IgD-negative memory B cell (primary cell): ENCODE measurements around the gene HSPB3. TPM values are rescaled to one million over a fixed set of nuclear protein-coding genes. Genes with fewer than 3 reads are reported as not detected.
"Not testable (repeated sequence)": the region's sequence is repeated elsewhere in the genome, so short reads cannot be mapped to it uniquely, and the experiment has no call there.

ENCODE experiments used
- H3K27ac Mint-ChIP-seq, 3 donors: one replicate each; pipeline ENCODE4 v1.8.0; 2020 to 2022; ENCODE audit warnings: mild to moderate bottlenecking in 3 of 3, mixed read lengths in 3 of 3, moderate library complexity in 1 of 3
- H3K27me3 Mint-ChIP-seq: one replicate; pipeline ENCODE4 v1.8.0; 2021; ENCODE audit warnings: mixed read lengths
- H3K36me3 Mint-ChIP-seq: one replicate; pipeline ENCODE4 v1.8.0; 2020; ENCODE audit warnings: mild to moderate bottlenecking, mixed read lengths
- H3K4me1 Mint-ChIP-seq, 3 donors: one replicate each; pipeline ENCODE4 v1.8.0; 2020 to 2022; ENCODE audit warnings: mixed read lengths in 3 of 3, mild to moderate bottlenecking in 1 of 3
- H3K4me3 Mint-ChIP-seq, 4 donors: one replicate each; pipeline ENCODE4 v1.8.0; 2020 to 2022; ENCODE audit warnings: mild to moderate bottlenecking in 4 of 4, mixed read lengths in 4 of 4, moderate library complexity in 3 of 4
- H3K9me3 Mint-ChIP-seq, 3 donors: one replicate each; pipeline ENCODE4 v1.8.0; 2020 to 2021; ENCODE audit warnings: mixed read lengths in 3 of 3, mild to moderate bottlenecking in 1 of 3
- polyA plus RNA-seq: library from polyadenylated mRNA; unstranded; fragments of 300-500 nt; fragmentation: Illumina TruSeq; gene quantifications from one replicate; pipeline ENCODE4 v1.2.3, GENCODE V29; 2021

HSPB3 gene, protein sequence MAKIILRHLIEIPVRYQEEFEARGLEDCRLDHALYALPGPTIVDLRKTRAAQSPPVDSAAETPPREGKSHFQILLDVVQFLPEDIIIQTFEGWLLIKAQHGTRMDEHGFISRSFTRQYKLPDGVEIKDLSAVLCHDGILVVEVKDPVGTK
- polyA plus RNA-seq = not detected

GRCh38 chr5:54455413-54456157 lies at the start of gene HSPB3:
TSS of gene HSPB3 (plus strand) at chr5:54455699. CDS start at chr5:54455790, 91 bp downstream.
- no peaks in the 10 kb centered on the region for H3K36me3 Mint-ChIP-seq
- H3K4me3 Mint-ChIP-seq = no peak within 1 kb of the TSS
- no peaks in the 10 kb centered on the region for H3K4me1 Mint-ChIP-seq
- no peak within 1 kb of the TSS for H3K27ac Mint-ChIP-seq
- peaks cover 0 to 3% (median 1%) of the 10 kb centered on the region in 3 donors for H3K9me3 Mint-ChIP-seq
- H3K27me3 Mint-ChIP-seq = peaks cover 13% of the 10 kb centered on the region

DNA sequence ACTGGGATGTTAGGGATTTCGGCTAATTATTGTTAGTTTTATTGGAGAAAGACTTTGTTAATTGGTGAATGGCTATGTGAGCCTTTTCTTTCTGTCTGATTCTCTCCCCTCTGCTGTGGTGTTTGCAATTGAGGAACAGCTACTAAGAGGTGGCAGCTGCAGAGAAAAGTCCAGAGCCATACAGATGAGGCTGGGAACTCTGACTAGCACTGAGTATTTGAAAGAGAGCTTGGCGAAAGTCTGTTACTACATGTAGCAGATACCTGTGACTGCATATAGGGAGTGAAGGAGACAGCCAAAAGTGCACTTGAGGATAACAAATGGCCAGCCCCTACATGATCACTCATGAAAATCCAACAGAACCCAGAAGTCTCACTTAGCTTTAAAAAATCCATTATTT lies 44.3 kb upstream of the HSPB3 start:
- Mint-ChIP-seq H3K4me3 (no peak overlapping the region), H3K9me3 (no peaks in the 10 kb centered on the region), H3K27me3 (peaks cover 10% of the 10 kb centered on the region), H3K27ac (no peak overlapping the region), H3K36me3 (peaks cover 2% of the 10 kb centered on the region), H3K4me1 (no peaks in the 10 kb centered on the region)

DNA sequence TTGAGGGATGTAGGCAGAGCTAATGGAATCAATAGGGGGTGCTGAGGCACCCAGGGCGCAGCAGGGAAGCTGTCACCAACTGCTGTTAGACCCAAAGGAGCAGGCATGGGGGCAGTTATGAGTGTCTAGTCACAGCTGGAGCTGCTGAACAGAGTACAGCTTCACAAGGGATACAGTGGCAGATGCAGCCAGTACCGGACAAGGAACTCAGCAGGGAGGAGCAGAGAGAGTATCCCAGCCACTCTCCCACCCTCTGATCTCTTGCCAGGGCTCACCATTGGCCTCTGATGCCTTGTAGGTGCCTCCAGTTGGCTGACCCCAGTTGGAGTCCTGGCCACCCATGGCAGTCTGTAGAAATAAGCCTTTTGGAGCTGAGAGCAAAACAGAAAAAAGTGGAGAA lies 42.6 kb upstream of the HSPB3 start:
- Mint-ChIP-seq H3K27ac (no peak overlapping the region), H3K36me3 (peaks cover 1% of the 10 kb centered on the region), H3K4me3 (no peak overlapping the region)

GRCh38 chr5:54415147-54415546 lies 40.4 kb upstream of the HSPB3 start:
- no peaks in the 10 kb centered on the region for H3K9me3 Mint-ChIP-seq
- H3K4me1 Mint-ChIP-seq = no peaks in the 10 kb centered on the region
- H3K27ac Mint-ChIP-seq = no peak overlapping the region
- no peaks in the 10 kb centered on the region for H3K36me3 Mint-ChIP-seq
- H3K27me3 Mint-ChIP-seq = peaks cover 8% of the 10 kb centered on the region
- H3K4me3 Mint-ChIP-seq = no peak overlapping the region

More for the DNA sequence above, 42.6 kb upstream of the HSPB3 start:
- Mint-ChIP-seq H3K9me3 (no peaks in the 10 kb centered on the region), H3K4me1 (no peaks in the 10 kb centered on the region), H3K27me3 (peaks cover 10% of the 10 kb centered on the region)

GRCh38 chr5:54415896-54416601 lies 39.5 kb upstream of the HSPB3 start:
- Mint-ChIP-seq H3K9me3 (no peaks in the 10 kb centered on the region), H3K4me1 (no peaks in the 10 kb centered on the region), H3K27ac (no peak overlapping the region), H3K4me3 (no peak overlapping the region), H3K27me3 (peaks cover 5% of the 10 kb centered on the region), H3K36me3 (no peaks in the 10 kb centered on the region)

- not testable (repeated sequence) for H3K4me1 Mint-ChIP-seq, H3K9me3 Mint-ChIP-seq, H3K27me3 Mint-ChIP-seq, H3K4me3 Mint-ChIP-seq, H3K36me3 Mint-ChIP-seq, H3K27ac Mint-ChIP-seq
These were observed 35.7 kb upstream of the HSPB3 start for GRCh38 chr5:54419573-54420423.

- not testable (repeated sequence) for H3K27me3 Mint-ChIP-seq, H3K4me3 Mint-ChIP-seq, H3K4me1 Mint-ChIP-seq, H3K36me3 Mint-ChIP-seq, H3K9me3 Mint-ChIP-seq, H3K27ac Mint-ChIP-seq
These were observed 35.0 kb upstream of the HSPB3 start for GRCh38 chr5:54420511-54420910.

DNA sequence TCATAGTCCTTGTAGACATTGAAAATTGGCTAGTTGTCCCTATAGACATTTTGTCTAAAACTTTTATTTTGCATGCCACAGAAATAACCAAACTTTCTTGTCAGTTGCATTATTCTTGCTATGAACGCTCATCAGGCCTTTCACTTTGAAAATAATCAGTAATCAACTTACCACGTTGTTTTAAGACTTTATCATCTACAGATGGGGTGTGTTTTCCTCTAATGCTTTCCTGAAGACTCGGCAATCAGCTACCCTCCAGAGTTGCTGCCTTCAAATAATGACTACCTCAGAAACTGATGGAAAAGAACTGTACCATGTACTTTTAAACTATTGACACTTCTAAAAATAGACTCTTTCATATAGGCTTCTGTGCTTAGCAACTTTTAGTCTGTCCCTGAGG lies 33.5 kb upstream of the HSPB3 start:
- H3K27me3 Mint-ChIP-seq = peaks cover 14% of the 10 kb centered on the region

GRCh38 chr5:54425258-54425657 lies 30.2 kb upstream of the HSPB3 start:
- Mint-ChIP-seq H3K27ac (no peak overlapping the region), H3K9me3 (peaks cover 0 to 1% (median 0%) of the 10 kb centered on the region in 3 donors), H3K4me1 (no peaks in the 10 kb centered on the region), H3K4me3 (no peak overlapping the region), H3K36me3 (no peaks in the 10 kb centered on the region), H3K27me3 (peaks cover 17% of the 10 kb centered on the region)

More for the DNA sequence above, 33.5 kb upstream of the HSPB3 start:
- Mint-ChIP-seq H3K4me1 (no peaks in the 10 kb centered on the region), H3K4me3 (no peak overlapping the region), H3K27ac (no peak overlapping the region), H3K36me3 (no peaks in the 10 kb centered on the region), H3K9me3 (peaks cover 0 to 1% (median 0%) of the 10 kb centered on the region in 3 donors)

DNA sequence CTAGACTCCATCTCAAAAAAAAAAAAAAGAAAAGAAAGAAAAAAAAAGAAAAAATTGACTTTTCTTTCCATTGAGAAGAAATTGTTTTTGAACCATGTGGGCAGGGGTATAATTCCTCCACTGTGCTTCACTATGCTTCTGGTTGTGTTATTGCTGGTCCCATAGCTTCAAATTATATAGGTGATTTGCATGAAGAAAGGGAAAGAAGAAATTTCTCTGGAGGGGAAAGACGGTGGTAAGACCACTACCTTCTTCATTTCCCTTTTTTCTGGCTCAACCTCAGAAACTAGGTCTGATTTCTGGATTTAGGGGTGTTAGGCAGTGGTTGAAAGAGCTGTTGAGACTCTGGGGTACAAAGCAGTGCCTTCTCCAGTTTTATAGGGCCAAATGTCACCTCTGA lies 29.3 kb upstream of the HSPB3 start:
- no peak overlapping the region for H3K27ac Mint-ChIP-seq
- no peak overlapping the region for H3K4me3 Mint-ChIP-seq
- peaks cover 0 to 1% (median 0%) of the 10 kb centered on the region in 3 donors for H3K9me3 Mint-ChIP-seq
- H3K4me1 Mint-ChIP-seq = no peaks in the 10 kb centered on the region
- H3K36me3 Mint-ChIP-seq = no peaks in the 10 kb centered on the region
- H3K27me3 Mint-ChIP-seq = peaks cover 17% of the 10 kb centered on the region

DNA sequence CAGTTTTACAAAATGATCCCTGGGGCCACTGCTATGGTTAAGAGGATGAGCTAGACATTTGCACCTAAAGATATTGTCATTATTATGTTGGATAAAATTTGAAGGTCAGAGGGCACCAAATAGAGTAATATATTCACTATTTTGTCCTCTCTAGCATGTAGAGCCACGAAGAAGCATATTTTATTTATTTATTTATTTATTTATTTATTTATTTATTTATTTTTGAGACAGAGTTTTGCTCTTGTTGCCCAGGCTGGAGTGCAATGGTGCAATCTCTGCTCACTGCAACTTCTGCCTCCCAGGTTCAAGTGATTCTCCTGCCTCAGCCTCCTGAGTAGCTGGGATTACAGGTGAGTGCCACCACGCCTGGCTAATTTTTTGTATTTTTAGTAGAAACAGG lies 20.8 kb upstream of the HSPB3 start:
- H3K4me1 Mint-ChIP-seq, H3K4me3 Mint-ChIP-seq, H3K27ac Mint-ChIP-seq, H3K27me3 Mint-ChIP-seq, H3K9me3 Mint-ChIP-seq, H3K36me3 Mint-ChIP-seq: not testable (repeated sequence)

DNA sequence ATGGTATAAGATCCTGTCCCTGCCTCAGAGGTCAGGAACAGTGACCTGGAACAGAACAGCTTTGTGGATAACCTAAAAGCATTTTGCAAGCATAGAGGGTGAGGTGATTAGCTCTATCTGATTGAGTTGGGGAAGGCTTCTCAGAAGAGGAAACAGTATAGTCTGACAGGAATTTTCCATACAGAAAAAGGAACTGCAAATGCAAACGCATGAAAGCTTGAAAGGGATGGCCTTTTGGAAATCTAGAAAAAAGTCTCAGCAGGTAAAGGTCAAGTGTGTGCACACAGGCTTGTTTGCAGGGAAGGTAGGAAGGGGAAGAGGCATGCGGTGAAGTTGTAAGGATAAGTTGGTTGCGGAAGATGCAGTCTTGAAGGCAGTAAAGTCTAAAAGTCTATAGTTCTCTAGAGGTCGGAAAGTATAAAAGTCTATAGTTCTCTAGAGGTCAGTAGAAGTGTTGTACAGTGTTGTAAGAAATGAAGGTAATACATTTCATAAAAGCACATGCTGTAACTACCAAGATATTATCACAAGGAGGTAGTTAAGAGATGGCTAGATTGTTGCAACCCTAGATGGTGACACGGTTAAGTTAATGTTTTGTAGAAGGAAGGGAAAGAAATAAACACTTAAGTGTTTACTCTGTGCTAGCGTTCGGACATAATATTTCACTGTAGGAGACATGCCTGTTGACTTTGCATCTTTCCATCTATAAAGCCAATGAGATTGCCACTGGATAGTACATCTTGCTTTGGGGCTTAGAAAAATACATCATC lies 16.7 kb upstream of the HSPB3 start:
- H3K27me3 Mint-ChIP-seq = no peaks in the 10 kb centered on the region
- H3K27ac Mint-ChIP-seq = no peak overlapping the region
- no peak overlapping the region for H3K4me3 Mint-ChIP-seq
- peaks cover 8 to 13% (median 9%) of the 10 kb centered on the region in 3 donors for H3K4me1 Mint-ChIP-seq
- H3K9me3 Mint-ChIP-seq = no peaks in the 10 kb centered on the region
- H3K36me3 Mint-ChIP-seq = no peaks in the 10 kb centered on the region

- Mint-ChIP-seq H3K4me1 (peaks cover 8 to 13% (median 10%) of the 10 kb centered on the region in 3 donors), H3K36me3 (no peaks in the 10 kb centered on the region), H3K27me3 (no peaks in the 10 kb centered on the region), H3K9me3 (no peaks in the 10 kb centered on the region), H3K4me3 (peak overlapping the region in 1 of 4 donors; percentile 12), H3K27ac (peak overlapping the region in 1 of 3 donors; percentile 9)
These were observed 15.0 kb upstream of the HSPB3 start for GRCh38 chr5:54440456-54440893.

DNA sequence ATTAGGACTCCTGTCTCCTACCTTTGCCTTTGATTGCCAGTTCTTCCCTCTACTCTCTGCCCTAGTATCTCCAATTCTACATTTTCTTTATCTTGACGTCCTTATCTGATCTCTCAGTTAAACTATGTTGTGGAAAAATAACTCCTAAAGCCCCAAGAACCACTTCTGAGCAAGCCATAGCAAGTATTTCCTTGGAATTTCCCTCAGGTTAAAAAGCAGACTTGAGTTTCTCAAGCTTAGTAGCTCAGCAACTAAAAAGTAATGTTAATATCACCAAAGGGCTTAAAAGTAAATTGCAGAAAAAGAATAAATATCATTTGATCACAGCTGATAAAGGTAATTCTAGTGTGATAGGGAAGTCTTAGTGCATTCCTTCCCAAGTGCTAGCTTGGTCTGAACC lies 13.2 kb upstream of the HSPB3 start:
- Mint-ChIP-seq H3K27ac (no peak overlapping the region), H3K36me3 (no peaks in the 10 kb centered on the region), H3K4me3 (no peak overlapping the region), H3K4me1 (peaks cover 8 to 13% (median 10%) of the 10 kb centered on the region in 3 donors), H3K27me3 (no peaks in the 10 kb centered on the region), H3K9me3 (no peaks in the 10 kb centered on the region)
